ENCODE measurements around the gene HHAT. TPM values are rescaled to one million over a fixed set of nuclear protein-coding genes. Genes with fewer than 3 reads are reported as not detected.
"Not testable (repeated sequence)": the region's sequence is repeated elsewhere in the genome, so short reads cannot be mapped to it uniquely, and the experiment has no call there.

HHAT gene
- total RNA-seq, 4 donors from 2014 or later = 0.31 to 0.33 (median 0.33) TPM; not detected in 1

DNA sequence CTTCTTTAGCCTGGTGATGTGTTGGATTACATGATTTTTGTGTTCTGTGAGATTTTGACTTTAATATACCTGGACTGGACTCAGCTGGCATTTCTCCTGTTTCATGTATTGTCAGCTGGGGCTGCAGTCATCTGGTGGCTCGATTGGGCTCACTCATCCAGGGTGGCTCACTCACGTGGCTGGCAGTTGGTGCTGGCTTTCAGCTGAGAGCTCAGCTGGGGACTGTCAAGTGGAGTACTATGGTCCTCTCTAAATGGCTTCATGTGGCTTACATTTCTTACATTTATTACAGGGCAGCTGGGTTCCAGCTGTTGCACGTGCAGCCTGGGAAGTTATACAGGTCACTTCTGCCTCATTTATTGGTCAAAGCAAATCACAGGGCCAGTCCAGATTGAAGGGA is 22.8 kb downstream of the HHAT start:
- Histone ChIP-seq H3K9me3 (no peaks in the 10 kb centered on the region), H3K27ac (no peak overlapping the region), H3K27me3 (no peaks in the 10 kb centered on the region), H3K4me3 (no peak overlapping the region), H3K36me3 (no peaks in the 10 kb centered on the region), H3K4me1 (no peaks in the 10 kb centered on the region)
- ATAC-seq = no peak
- intact Hi-C loops (cut with DNase I; ENCODE audit: low total_unique reads) (no loop called here), in situ Hi-C loops (cut with MboI; ENCODE audit: low sequenced_read_pairs in 4 of 4) (no loop called here)
- TF ChIP-seq POLR2A (IDR thresholded peaks at IDR 0.05) = no peak
- TF ChIP-seq CTCF (IDR thresholded peaks at IDR 0.05 in 4 of 5, conservative IDR thresholded peaks at IDR 0.05 in 1 of 5) = no peak
- DNase-seq = no peak

GRCh38 chr1:210352575-210352974 is 23.9 kb downstream of the HHAT start:
- Histone ChIP-seq H3K9me3 (no peaks in the 10 kb centered on the region), H3K36me3 (no peaks in the 10 kb centered on the region), H3K4me1 (no peaks in the 10 kb centered on the region), H3K27ac (no peak overlapping the region), H3K4me3 (no peak overlapping the region), H3K27me3 (no peaks in the 10 kb centered on the region)
- ATAC-seq (no peak), DNase-seq (no peak)
- in situ Hi-C loops (cut with MboI; ENCODE audit: low sequenced_read_pairs in 4 of 4) (no loop called here), intact Hi-C loops (cut with DNase I; ENCODE audit: low total_unique reads) (no loop called here)
- TF ChIP-seq POLR2A (IDR thresholded peaks at IDR 0.05) (no peak), CTCF (IDR thresholded peaks at IDR 0.05 in 4 of 5, conservative IDR thresholded peaks at IDR 0.05 in 1 of 5) (no peak)

DNA sequence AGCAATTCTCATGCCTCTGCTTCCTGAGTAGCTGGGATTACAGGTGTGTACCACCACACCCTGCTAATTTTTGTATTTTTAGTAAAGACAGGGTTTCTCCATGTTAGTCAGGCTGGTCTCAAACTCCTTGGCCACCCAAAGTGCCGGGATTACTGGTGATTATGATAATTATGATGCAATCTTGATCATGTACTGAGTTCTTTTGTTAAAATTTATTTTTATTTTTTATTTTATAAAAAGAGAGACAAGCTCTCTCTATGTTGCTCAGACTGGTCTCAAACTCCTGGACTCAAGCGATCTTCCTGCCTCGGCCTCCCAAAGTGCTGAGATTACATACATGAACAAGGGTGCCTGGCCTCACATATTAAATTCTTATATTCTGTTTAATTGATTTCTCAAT is 25.6 kb downstream of the HHAT start:
- H3K27me3 ChIP-seq; H3K9me3 ChIP-seq; DNase-seq; H3K4me1 ChIP-seq; H3K36me3 ChIP-seq; H3K4me3 ChIP-seq; in situ Hi-C loops (cut with MboI; ENCODE audit: low sequenced_read_pairs in 4 of 4); ATAC-seq; intact Hi-C loops (cut with DNase I; ENCODE audit: low total_unique reads); H3K27ac ChIP-seq: not testable (repeated sequence)

GRCh38 chr1:210358626-210359025 is 29.9 kb downstream of the HHAT start:
- Histone ChIP-seq H3K9me3 (no peaks in the 10 kb centered on the region), H3K4me1 (no peaks in the 10 kb centered on the region), H3K36me3 (no peaks in the 10 kb centered on the region), H3K4me3 (no peak overlapping the region), H3K27me3 (no peaks in the 10 kb centered on the region), H3K27ac (no peak overlapping the region)
- no peak for ATAC-seq
- in situ Hi-C loops (cut with MboI; ENCODE audit: low sequenced_read_pairs in 4 of 4) = no loop called here
- no peak for TF ChIP-seq POLR2A (IDR thresholded peaks at IDR 0.05)
- no peak for TF ChIP-seq CTCF (IDR thresholded peaks at IDR 0.05 in 4 of 5, conservative IDR thresholded peaks at IDR 0.05 in 1 of 5)
- DNase-seq = no peak
- intact Hi-C loops (cut with DNase I; ENCODE audit: low total_unique reads) = no loop called here

GRCh38 chr1:210359255-210359654 is 30.6 kb downstream of the HHAT start:
- Histone ChIP-seq H3K27me3 (no peaks in the 10 kb centered on the region), H3K9me3 (no peaks in the 10 kb centered on the region), H3K27ac (no peak overlapping the region), H3K36me3 (no peaks in the 10 kb centered on the region), H3K4me3 (no peak overlapping the region), H3K4me1 (no peaks in the 10 kb centered on the region)
- DNase-seq = no peak
- TF ChIP-seq CTCF (IDR thresholded peaks at IDR 0.05 in 4 of 5, conservative IDR thresholded peaks at IDR 0.05 in 1 of 5) (no peak), POLR2A (IDR thresholded peaks at IDR 0.05) (no peak)
- intact Hi-C loops (cut with DNase I; ENCODE audit: low total_unique reads) (no loop called here), in situ Hi-C loops (cut with MboI; ENCODE audit: low sequenced_read_pairs in 4 of 4) (no loop called here)
- ATAC-seq = no peak

All from gastrocnemius medialis (tissue), 4 donors.